PC-9 (cell line): ENCODE results near the gene PTGFRN. TPM values are rescaled to one million over a fixed set of nuclear protein-coding genes. Genes with fewer than 3 reads are reported as not detected.

ENCODE experiments used
- BruUV-seq: library from RNA; stranded (reverse); fragments of 400-500 nt; replicated peaks from 2 replicates; lab custom pipeline; 2021; lab: Mats Ljungman, UMichigan
- CTCF ChIA-PET: fragments of 300-600 bp; sonication (Branson Sonifier 250); formaldehyde crosslinking; loops from one replicate; lab custom pipeline; 2022; ENCODE audit warnings: antibody characterized with exemption; lab: Charles Lee
- POLR2A ChIA-PET: fragments of 300-600 bp; sonication (Branson Sonifier 250); formaldehyde crosslinking; loops from one replicate; lab custom pipeline; 2022; ENCODE audit warnings: antibody characterized with exemption; ENCODE audit not compliant: unreplicated experiment; lab: Charles Lee
- DNase-seq, 2 experiments: peaks; one replicate each; pipeline versions ENCODE4 v3.0.0 to v3.0.0-alpha.2; 2015 to 2022; ENCODE audit warnings: mixed read lengths in 1 of 2
- H2AFZ ChIP-seq: fragments of 200-600 bp; sonication (generic); 2 replicates; pipeline ENCODE4 v1.8.1; 2017; ENCODE audit warnings: antibody characterized with exemption
- H3F3A ChIP-seq: fragments of 200-600 bp; sonication (generic); 2 replicates; pipeline ENCODE4 v1.8.1; 2017; ENCODE audit warnings: antibody characterized with exemption, mild to moderate bottlenecking, low read depth; ENCODE audit not compliant: insufficient read depth
- H3K27ac ChIP-seq: fragments of 200-600 bp; sonication (generic); 2 replicates; pipeline ENCODE4 v1.6.1; 2016; ENCODE audit warnings: mixed run types
- H3K27me3 ChIP-seq: fragments of 200-600 bp; sonication (generic); 2 replicates; pipeline ENCODE4 v1.6.1; 2016; ENCODE audit warnings: low read depth, mixed run types; ENCODE audit not compliant: insufficient read depth
- H3K36me3 ChIP-seq: fragments of 200-600 bp; sonication (generic); 2 replicates; pipeline ENCODE4 v1.6.1; 2016; ENCODE audit warnings: low read depth, mixed run types
- H3K4me1 ChIP-seq: fragments of 200-600 bp; sonication (generic); replicated peaks from 2 replicates; pipeline ENCODE4 v1.6.1; 2016; ENCODE audit warnings: mixed run types; ENCODE audit not compliant: insufficient read depth
- H3K4me2 ChIP-seq: fragments of 200-600 bp; sonication (generic); 2 replicates; pipeline ENCODE4 v1.6.1; 2017; ENCODE audit warnings: mixed run types
- H3K4me3 ChIP-seq: fragments of 200-600 bp; sonication (generic); 2 replicates; pipeline ENCODE4 v1.6.1; 2016; ENCODE audit warnings: mixed run types
- H3K79me2 ChIP-seq: fragments of 200-600 bp; sonication (generic); 2 replicates; pipeline ENCODE4 v1.6.1; 2017; ENCODE audit warnings: low read depth, mixed run types
- H3K9me2 ChIP-seq: fragments of 200-600 bp; sonication (generic); 2 replicates; pipeline ENCODE4 v1.8.1; 2017; ENCODE audit warnings: mild to moderate bottlenecking; ENCODE audit not compliant: insufficient read depth
- H3K9me3 ChIP-seq: fragments of 200-600 bp; sonication (generic); 2 replicates; pipeline ENCODE4 v1.8.1; 2016; ENCODE audit warnings: low read depth; ENCODE audit not compliant: insufficient read depth
- H4K20me1 ChIP-seq: fragments of 200-600 bp; sonication (generic); 2 replicates; pipeline ENCODE4 v1.8.1; 2017; ENCODE audit not compliant: insufficient read depth
- CTCF ChIP-seq: fragments of 200-600 bp; sonication (generic); conservative IDR thresholded peaks from 2 replicates; pipeline ENCODE4 v1.6.1; 2017; ENCODE audit warnings: mixed run types, antibody characterized with exemption, mild to moderate bottlenecking, moderate library complexity
- EZH2 ChIP-seq: fragments of 200-600 bp; sonication (generic); IDR thresholded peaks from 2 replicates; pipeline ENCODE4 v1.8.0; 2017; ENCODE audit warnings: antibody characterized with exemption, low read depth
- intact Hi-C: fragments of 100-400 bp; cut with micrococcal nuclease; formaldehyde crosslinking; loops from one replicate; pipeline ENCODE4 v1.10.0; 2022; ENCODE audit not compliant: unreplicated experiment
- total RNA-seq: library from RNA; stranded (reverse); gene quantifications from 2 replicates; pipeline ENCODE4 v1.2.3, GENCODE V29; 2021

Gene PTGFRN
- total RNA-seq, 1 experiment from 2014 or later, result 87.3 TPM

GRCh38 chr1:116958977-116959376 lies 49.3 kb downstream of the PTGFRN start:
- intact Hi-C loops, result loop anchor here (10.0 kb wide), 1 partner anchor 224 kb away; no protein-coding TSS in a partner anchor
- DNase-seq, result no peak
- 0 out of 2 replicates have a peak, but pooled peaks cover 4% of the 10 kb centered on the region for H4K20me1 ChIP-seq
- no peak overlapping the region for H2AFZ ChIP-seq
- H3K79me2 ChIP-seq, result no peaks in the 10 kb centered on the region
- H3K4me2 ChIP-seq, result no peak overlapping the region
- ChIA-PET CTCF (no interaction called here), POLR2A (no interaction called here)
- BruUV-seq, result no TSS peak
- H3K27ac ChIP-seq, result no peak overlapping the region
- H3F3A ChIP-seq, result no peaks in the 10 kb centered on the region
- no peak overlapping the region for H3K4me3 ChIP-seq
- TF ChIP-seq CTCF, result no peak
- no peak for TF ChIP-seq EZH2
- no peaks in the 10 kb centered on the region for H3K9me2 ChIP-seq
- no peaks in the 10 kb centered on the region for H3K4me1 ChIP-seq
- no peaks in the 10 kb centered on the region for H3K9me3 ChIP-seq
- H3K36me3 ChIP-seq, result 0 out of 2 replicates have a peak, but pooled peaks cover 6% of the 10 kb centered on the region
- no peaks in the 10 kb centered on the region for H3K27me3 ChIP-seq

DNA sequence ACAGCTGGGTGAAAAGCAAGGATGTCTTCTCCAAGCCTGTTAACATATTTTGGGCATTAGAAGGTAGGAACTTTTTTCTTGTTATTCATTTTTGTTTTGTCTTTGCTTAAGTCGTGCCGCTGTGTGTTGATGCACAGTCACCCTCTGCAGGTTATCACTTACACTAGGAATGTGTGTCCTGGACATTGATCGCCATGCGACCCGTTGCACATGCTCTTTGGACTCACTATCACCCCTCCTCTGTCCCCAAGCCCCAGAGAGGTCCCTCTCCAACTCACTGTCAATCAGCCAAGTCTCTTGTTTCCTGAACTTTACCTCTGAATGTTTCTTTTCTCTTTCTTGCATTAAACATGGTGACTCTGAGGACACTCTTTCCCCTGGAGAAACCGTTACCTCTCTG lies 51.9 kb downstream of the PTGFRN start:
- Histone ChIP-seq H3K4me2 (no peak overlapping the region), H3K27me3 (no peaks in the 10 kb centered on the region), H3K9me2 (no peaks in the 10 kb centered on the region), H2AFZ (no peak overlapping the region), H3K4me3 (no peak overlapping the region), H4K20me1 (no peaks in the 10 kb centered on the region), H3K9me3 (no peaks in the 10 kb centered on the region), H3K36me3 (0 out of 2 replicates have a peak, but pooled peaks cover 6% of the 10 kb centered on the region), H3K27ac (no peak overlapping the region), H3F3A (no peaks in the 10 kb centered on the region), H3K4me1 (no peaks in the 10 kb centered on the region), H3K79me2 (no peaks in the 10 kb centered on the region)
- POLR2A ChIA-PET, result no interaction called here
- DNase-seq, result no peak
- CTCF ChIA-PET, result no interaction called here
- intact Hi-C loops, result no loop called here
- BruUV-seq, result no TSS peak
- no peak for TF ChIP-seq CTCF
- no peak for TF ChIP-seq EZH2

- CTCF ChIA-PET, result no interaction called here
- no peaks in the 10 kb centered on the region for H4K20me1 ChIP-seq
- BruUV-seq, result no TSS peak
Measured at GRCh38 chr1:116962987-116963639, 53.4 kb downstream of the PTGFRN start.

More at GRCh38 chr1:116962987-116963639, 53.4 kb downstream of the PTGFRN start:
- Histone ChIP-seq H3K4me1 (no peaks in the 10 kb centered on the region), H3K4me2 (no peak overlapping the region), H3K36me3 (0 out of 2 replicates have a peak, but pooled peaks cover 17% of the 10 kb centered on the region), H2AFZ (no peak overlapping the region), H3K4me3 (no peak overlapping the region), H3K27ac (no peak overlapping the region), H3K9me2 (no peaks in the 10 kb centered on the region), H3F3A (no peaks in the 10 kb centered on the region), H3K79me2 (no peaks in the 10 kb centered on the region), H3K9me3 (no peaks in the 10 kb centered on the region), H3K27me3 (no peaks in the 10 kb centered on the region)
- POLR2A ChIA-PET, result no interaction called here
- intact Hi-C loops, result no loop called here
- no peak for DNase-seq
- TF ChIP-seq EZH2, result no peak
- no peak for TF ChIP-seq CTCF
